GM15510 (cell line): Measurements from ENCODE around the gene CRTAC1.

ENCODE experiments used
- POLR2A ChIP-seq: IDR thresholded peaks from 3 replicates; pipeline ENCODE4 v1.6.1; 2011; ENCODE audit warnings: borderline replicate concordance; ENCODE audit not compliant: insufficient read length; ENCODE audit errors: extremely low read depth

Gene CRTAC1

GRCh38 chr10:97849103-97849686 is 181.2 kb downstream of the CRTAC1 start:
- no peak for TF ChIP-seq POLR2A

GRCh38 chr10:97844678-97845077 is 185.7 kb downstream of the CRTAC1 start:
- no peak for TF ChIP-seq POLR2A

- no peak for TF ChIP-seq POLR2A
Measured at GRCh38 chr10:97843281-97843671, 187.1 kb downstream of the CRTAC1 start.

- no peak for TF ChIP-seq POLR2A
Measured at GRCh38 chr10:97842656-97843280, 187.7 kb downstream of the CRTAC1 start.

GRCh38 chr10:97838091-97838490 is 192.3 kb downstream of the CRTAC1 start:
- TF ChIP-seq POLR2A, result no peak

- no peak for TF ChIP-seq POLR2A
Measured at GRCh38 chr10:97836446-97836845, 194.0 kb downstream of the CRTAC1 start.

- no peak for TF ChIP-seq POLR2A
Measured at GRCh38 chr10:97831259-97831658, 199.2 kb downstream of the CRTAC1 start.

GRCh38 chr10:97830064-97830463 is 200.4 kb downstream of the CRTAC1 start:
- no peak for TF ChIP-seq POLR2A

- no peak for TF ChIP-seq POLR2A
Measured at GRCh38 chr10:97828721-97829120, 201.7 kb downstream of the CRTAC1 start.

GRCh38 chr10:97827702-97828291 is 202.6 kb downstream of the CRTAC1 start:
- no peak for TF ChIP-seq POLR2A

GRCh38 chr10:97826892-97827291 is 203.5 kb downstream of the CRTAC1 start:
- TF ChIP-seq POLR2A, result no peak

GRCh38 chr10:97825020-97825760 is 205.2 kb downstream of the CRTAC1 start:
- TF ChIP-seq POLR2A, result no peak

GRCh38 chr10:97823734-97824133 is 206.7 kb downstream of the CRTAC1 start:
- no peak for TF ChIP-seq POLR2A

GRCh38 chr10:97822261-97822687 is 208.1 kb downstream of the CRTAC1 start:
- no peak for TF ChIP-seq POLR2A

GRCh38 chr10:97821308-97822038 is 208.9 kb downstream of the CRTAC1 start:
- TF ChIP-seq POLR2A, result no peak
